Osteoblast (primary cell): ENCODE measurements around the gene SUSD4. TPM values are rescaled to one million over a fixed set of nuclear protein-coding genes. Genes with fewer than 3 reads are reported as not detected.

Experiments
- DNase-seq: peaks from one replicate; pipeline ENCODE4 v3.0.0; 2011; ENCODE audit warnings: low spot score, mixed read lengths; ENCODE audit not compliant: insufficient read length; ENCODE audit errors: missing footprints
- H2AFZ ChIP-seq: 2 replicates; pipeline ENCODE4 v1.6.0; 2011; ENCODE audit warnings: mild to moderate bottlenecking, low read length
- H3K27ac ChIP-seq: 2 replicates; pipeline ENCODE4 v1.5.1; 2011; ENCODE audit warnings: mild to moderate bottlenecking, low read depth, low read length, moderate library complexity
- H3K27me3 ChIP-seq: 2 replicates; pipeline ENCODE4 v1.6.0; 2012; ENCODE audit warnings: mild to moderate bottlenecking, control low read depth, inconsistent platforms, low read length, moderate library complexity; ENCODE audit not compliant: insufficient read depth
- H3K36me3 ChIP-seq: 2 replicates; pipeline ENCODE4 v1.5.1; 2011; ENCODE audit warnings: mild to moderate bottlenecking, low read length, control low read depth, moderate library complexity; ENCODE audit not compliant: insufficient read depth
- H3K4me1 ChIP-seq: 2 replicates; pipeline ENCODE4 v1.5.1; 2011; ENCODE audit warnings: mild to moderate bottlenecking, low read length, control low read depth, moderate library complexity; ENCODE audit not compliant: insufficient read depth
- H3K4me2 ChIP-seq: 2 replicates; pipeline ENCODE4 v1.6.0; 2011; ENCODE audit warnings: mild to moderate bottlenecking, low read length; ENCODE audit not compliant: insufficient read depth
- H3K4me3 ChIP-seq: fragments of 200-600 bp; sonication (generic); 3 replicates; pipeline ENCODE4 v1.5.1; 2012; ENCODE audit warnings: mild to moderate bottlenecking, low read length, inconsistent platforms; ENCODE audit not compliant: insufficient read depth
- H3K79me2 ChIP-seq: 2 replicates; pipeline ENCODE4 v1.6.0; 2012; ENCODE audit warnings: mild to moderate bottlenecking, low read length, control low read depth, inconsistent platforms; ENCODE audit not compliant: insufficient read depth
- H3K9me3 ChIP-seq: 2 replicates; pipeline ENCODE4 v1.5.1; 2011; ENCODE audit warnings: low read depth, low read length, control low read depth
- H4K20me1 ChIP-seq: 2 replicates; pipeline ENCODE4 v1.6.0; 2012; ENCODE audit warnings: mild to moderate bottlenecking, low read length, control low read depth; ENCODE audit not compliant: insufficient read depth
- total RNA-seq: library from RNA; depleted of rRNA; stranded (reverse); fragments of >200 nt; gene quantifications from 2 replicates; pipeline ENCODE4 v1.2.3, GENCODE V29; 2012
- TF ChIP-seq, protein P1 (sequence below): IDR thresholded peaks from 2 replicates; pipeline ENCODE4 v1.5.1; 2011; ENCODE audit warnings: mild to moderate bottlenecking, low read depth, low read length, moderate library complexity; ENCODE audit errors: extremely low read depth

Gene SUSD4
- total RNA-seq, 1 donor: not detected

DNA sequence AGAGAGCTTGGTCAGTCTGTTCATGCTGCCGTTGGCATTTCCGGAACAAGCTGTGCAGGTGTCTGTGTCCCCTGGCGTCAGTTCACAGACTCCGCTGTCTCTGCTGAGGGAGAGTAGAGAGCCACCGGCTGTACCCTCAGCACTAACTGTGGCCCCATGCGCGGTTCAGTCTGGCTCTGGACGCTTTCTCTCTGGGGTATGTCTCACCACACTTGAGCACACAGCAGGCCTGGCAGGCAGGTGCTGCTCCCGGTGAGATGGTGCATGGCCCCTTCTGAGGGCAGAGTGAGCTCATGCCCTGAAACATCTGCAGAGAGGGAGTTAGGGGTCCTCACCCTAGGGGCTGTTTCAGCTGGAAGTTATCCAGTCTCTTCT lies 161.0 kb downstream of the SUSD4 start:
- Histone ChIP-seq H3K27me3 (peaks cover 13% of the 10 kb centered on the region), H2AFZ (no peak overlapping the region), H3K9me3 (no peaks in the 10 kb centered on the region), H3K36me3 (no peaks in the 10 kb centered on the region), H3K27ac (no peak overlapping the region), H3K4me2 (no peak overlapping the region), H3K79me2 (no peaks in the 10 kb centered on the region), H3K4me3 (no peak overlapping the region), H4K20me1 (no peaks in the 10 kb centered on the region), H3K4me1 (no peaks in the 10 kb centered on the region)
- TF ChIP-seq, protein P1, sequence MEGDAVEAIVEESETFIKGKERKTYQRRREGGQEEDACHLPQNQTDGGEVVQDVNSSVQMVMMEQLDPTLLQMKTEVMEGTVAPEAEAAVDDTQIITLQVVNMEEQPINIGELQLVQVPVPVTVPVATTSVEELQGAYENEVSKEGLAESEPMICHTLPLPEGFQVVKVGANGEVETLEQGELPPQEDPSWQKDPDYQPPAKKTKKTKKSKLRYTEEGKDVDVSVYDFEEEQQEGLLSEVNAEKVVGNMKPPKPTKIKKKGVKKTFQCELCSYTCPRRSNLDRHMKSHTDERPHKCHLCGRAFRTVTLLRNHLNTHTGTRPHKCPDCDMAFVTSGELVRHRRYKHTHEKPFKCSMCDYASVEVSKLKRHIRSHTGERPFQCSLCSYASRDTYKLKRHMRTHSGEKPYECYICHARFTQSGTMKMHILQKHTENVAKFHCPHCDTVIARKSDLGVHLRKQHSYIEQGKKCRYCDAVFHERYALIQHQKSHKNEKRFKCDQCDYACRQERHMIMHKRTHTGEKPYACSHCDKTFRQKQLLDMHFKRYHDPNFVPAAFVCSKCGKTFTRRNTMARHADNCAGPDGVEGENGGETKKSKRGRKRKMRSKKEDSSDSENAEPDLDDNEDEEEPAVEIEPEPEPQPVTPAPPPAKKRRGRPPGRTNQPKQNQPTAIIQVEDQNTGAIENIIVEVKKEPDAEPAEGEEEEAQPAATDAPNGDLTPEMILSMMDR: no peak
- no peak for DNase-seq

DNA sequence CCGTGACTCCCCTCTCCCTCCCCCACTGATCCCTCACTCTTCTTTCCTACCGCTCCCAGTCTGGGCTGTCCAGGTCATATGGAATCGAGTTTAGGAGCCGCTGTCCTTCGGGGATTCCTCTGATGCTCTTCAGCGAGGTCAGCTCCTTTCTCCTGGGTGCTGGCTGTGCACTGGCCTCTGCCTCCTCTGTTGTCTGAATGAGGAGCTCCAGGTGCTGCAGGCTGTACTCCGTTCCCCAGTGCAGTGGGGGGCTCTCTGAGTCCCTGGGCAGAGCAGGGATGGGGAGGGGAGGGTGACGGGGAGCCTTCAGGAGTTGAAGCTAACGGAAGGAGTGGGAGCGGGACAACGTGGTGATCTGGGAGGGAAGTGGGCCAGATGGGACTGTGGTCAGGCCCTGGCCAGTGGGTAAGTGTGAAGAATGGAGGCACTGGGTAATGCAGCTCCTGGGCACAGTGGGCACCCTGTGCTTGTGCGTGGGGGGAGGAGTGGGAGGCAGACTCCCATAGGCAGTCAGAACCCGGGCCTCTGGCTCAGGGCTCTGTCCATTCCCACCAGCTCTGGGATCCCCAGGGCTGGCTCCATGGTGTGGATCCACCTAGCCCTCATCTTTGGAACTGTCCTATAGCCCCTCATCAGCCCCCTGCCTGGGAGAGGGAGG lies 161.5 kb downstream of the SUSD4 start:
- TF ChIP-seq, protein P1: no peak
- no peak overlapping the region for H2AFZ ChIP-seq

DNA sequence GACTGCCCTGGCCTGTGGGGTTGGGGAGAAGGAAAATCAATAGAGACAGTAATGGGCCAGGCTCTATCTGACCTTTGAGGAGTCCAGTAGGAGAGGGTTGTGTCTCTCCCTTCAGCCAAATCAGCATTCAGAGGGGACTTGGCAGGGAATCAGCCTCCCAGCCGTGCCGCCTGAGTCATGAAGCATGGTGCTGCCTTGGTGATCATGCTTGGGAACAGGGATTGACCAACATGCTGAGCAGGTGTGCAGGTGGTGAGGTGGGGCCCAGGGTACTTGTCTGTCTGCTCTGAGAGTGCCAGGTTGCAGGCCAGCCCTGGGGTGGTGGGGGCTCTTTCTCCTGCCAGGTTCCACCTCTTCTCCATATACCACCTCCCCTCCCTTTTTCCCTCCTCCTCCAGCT lies 162.0 kb downstream of the SUSD4 start:
- H2AFZ ChIP-seq: no peak overlapping the region
- no peak overlapping the region for H3K27ac ChIP-seq
- H4K20me1 ChIP-seq: no peaks in the 10 kb centered on the region
- TF ChIP-seq, protein P1: no peak
- H3K4me3 ChIP-seq: no peak overlapping the region
- no peaks in the 10 kb centered on the region for H3K9me3 ChIP-seq
- H3K36me3 ChIP-seq: no peaks in the 10 kb centered on the region
- no peak overlapping the region for H3K4me2 ChIP-seq
- no peaks in the 10 kb centered on the region for H3K4me1 ChIP-seq
- no peak for DNase-seq
- H3K79me2 ChIP-seq: no peaks in the 10 kb centered on the region
- peaks cover 9% of the 10 kb centered on the region for H3K27me3 ChIP-seq

More for the DNA sequence above, 161.5 kb downstream of the SUSD4 start:
- no peaks in the 10 kb centered on the region for H3K79me2 ChIP-seq
- no peak overlapping the region for H3K4me3 ChIP-seq
- DNase-seq: no peak
- H3K9me3 ChIP-seq: no peaks in the 10 kb centered on the region
- no peaks in the 10 kb centered on the region for H3K36me3 ChIP-seq
- H3K27ac ChIP-seq: no peak overlapping the region
- H3K4me1 ChIP-seq: no peaks in the 10 kb centered on the region
- H3K27me3 ChIP-seq: peaks cover 13% of the 10 kb centered on the region
- no peaks in the 10 kb centered on the region for H4K20me1 ChIP-seq
- H3K4me2 ChIP-seq: no peak overlapping the region

DNA sequence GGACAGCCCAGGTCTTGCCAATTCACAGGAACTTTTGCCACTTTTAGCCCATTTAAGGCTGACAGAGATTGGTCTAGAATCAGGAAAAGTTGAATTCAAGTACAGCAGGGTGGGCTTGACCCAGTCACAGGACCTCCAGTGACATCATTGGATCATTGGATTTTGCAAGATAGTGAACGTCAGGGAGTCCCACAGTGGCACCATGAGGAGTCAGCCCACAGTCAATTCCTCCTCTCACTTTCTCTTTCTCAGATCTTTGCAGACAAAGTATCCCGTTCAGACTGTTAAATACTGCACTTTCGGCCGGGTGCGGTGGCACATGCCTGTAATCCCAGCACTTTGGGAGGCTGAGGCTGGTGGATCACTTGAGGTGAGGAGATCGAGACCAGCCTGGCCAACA lies 163.1 kb downstream of the SUSD4 start:
- H3K79me2 ChIP-seq: no peaks in the 10 kb centered on the region
- H3K27me3 ChIP-seq: peaks cover 7% of the 10 kb centered on the region
- no peak overlapping the region for H2AFZ ChIP-seq
- H3K4me3 ChIP-seq: no peak overlapping the region
- DNase-seq: no peak
- H4K20me1 ChIP-seq: no peaks in the 10 kb centered on the region
- no peaks in the 10 kb centered on the region for H3K9me3 ChIP-seq
- H3K4me1 ChIP-seq: no peaks in the 10 kb centered on the region
- H3K36me3 ChIP-seq: no peaks in the 10 kb centered on the region
- H3K4me2 ChIP-seq: no peak overlapping the region
- TF ChIP-seq, protein P1: no peak
- H3K27ac ChIP-seq: no peak overlapping the region
